ENCODE results near the gene IRF7.

Gene IRF7

DNA sequence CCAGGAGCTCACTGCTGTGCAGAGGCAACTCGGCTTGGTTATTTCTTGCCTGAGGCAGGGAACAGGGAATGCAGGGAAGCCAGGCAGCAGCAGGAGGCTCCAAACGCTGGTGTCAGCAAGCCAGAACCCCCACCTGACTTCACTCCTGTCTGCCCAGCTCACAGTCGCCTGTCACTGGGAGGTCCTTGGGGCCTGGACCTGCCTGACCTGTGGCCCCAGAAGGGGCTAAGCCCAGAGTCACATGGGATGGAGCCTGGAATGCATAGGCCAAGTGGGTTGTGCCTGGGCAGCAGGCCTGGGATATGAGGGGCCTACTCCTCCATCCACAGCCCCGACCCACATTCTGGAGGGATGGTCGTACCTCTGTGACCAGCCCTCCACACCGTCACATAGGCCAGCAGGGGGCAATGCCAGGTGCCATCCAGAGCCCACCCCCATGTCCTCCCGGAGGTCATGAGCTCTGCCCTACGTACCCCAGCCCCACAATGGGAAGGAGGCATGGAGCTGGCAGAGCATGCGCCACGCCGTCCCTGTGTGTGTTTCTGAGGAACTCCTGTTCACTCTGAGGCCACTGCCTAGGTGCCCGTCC is 49.7 kb downstream of the IRF7 start:
- in situ Hi-C loops (cut with MboI; ENCODE audit: low sequenced_read_pairs): no loop called here

DNA sequence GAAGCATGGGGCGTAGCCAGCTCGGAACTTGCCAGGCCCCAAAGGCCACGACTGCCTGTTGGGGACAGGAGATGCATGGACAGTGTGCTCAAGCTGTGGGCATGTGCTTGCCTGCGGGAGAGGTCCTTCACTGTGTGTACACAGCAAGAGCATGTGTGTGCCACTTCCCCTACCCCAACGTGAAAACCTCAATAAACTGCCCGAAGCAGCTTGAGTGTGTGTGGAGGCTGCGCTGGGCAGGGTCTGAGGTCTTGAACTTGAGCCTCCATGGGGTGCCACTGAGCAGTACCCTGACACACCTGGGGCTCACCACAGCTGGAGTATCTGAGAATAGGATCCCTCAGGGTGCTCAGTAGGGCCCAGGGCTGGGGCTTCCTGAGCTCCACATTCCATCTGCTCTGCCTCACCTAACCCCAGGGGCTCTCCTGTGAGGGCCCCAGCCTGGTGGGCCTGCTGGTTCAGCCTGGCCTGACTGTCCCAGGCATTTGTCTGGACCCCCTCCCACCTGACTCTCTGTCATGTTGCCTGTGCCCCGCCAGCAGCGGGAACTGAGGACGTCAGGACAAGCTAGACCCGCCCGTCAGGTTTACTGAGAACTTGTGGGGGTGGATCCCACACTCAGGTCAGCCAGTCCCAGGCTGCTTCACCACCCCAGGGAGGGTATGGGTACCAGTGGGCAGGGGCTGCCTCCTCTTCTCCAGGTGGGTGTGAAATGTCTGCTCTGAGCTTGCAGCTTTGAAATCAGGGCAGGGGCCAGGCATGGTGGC is 51.8 kb downstream of the IRF7 start:
- in situ Hi-C loops (cut with MboI; ENCODE audit: low sequenced_read_pairs): no loop called here

DNA sequence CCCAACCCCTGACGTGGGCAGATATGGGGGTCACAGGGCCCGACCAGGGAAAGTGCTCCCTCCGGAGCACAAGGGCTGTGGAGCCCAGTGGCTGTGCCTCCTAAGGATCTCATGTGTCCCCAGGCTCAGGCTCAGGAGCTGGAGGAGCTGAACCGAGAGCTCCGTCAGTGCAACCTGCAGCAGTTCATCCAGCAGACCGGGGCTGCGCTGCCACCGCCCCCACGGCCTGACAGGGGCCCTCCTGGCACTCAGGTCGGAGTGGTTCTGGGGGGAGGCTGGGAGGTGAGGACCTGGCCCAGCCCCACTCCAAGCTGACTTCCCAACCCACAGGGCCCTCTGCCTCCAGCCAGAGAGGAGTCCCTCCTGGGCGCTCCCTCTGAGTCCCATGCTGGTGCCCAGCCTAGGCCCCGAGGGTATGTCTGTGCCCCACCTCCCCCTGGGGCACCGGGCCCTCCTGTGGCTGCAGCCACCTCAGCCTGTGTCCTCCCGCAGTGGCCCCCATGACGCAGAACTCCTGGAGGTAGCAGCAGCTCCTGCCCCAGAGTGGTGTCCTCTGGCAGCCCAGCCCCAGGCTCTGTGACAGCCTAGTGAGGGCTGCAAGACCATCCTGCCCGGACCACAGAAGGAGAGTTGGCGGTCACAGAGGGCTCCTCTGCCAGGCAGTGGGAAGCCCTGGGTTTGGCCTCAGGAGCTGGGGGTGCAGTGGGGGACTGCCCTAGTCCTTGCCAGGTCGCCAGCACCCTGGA is 52.5 kb downstream of the IRF7 start:
- in situ Hi-C loops (cut with MboI; ENCODE audit: low sequenced_read_pairs): no loop called here
